NCI-H2196 treated with DMSO at 0.1 percent for 48 hours (cell line): ENCODE results near the gene GALNT17.
"Not testable (repeated sequence)": the region's sequence is repeated elsewhere in the genome, so short reads cannot be mapped to it uniquely, and the experiment has no call there.

Source experiments
- DNase-seq: peaks from one replicate; lab custom pipeline; 2025; ENCODE audit not compliant: unreplicated experiment; lab: John Stamatoyannopoulos, UW

Gene GALNT17

GRCh38 chr7:71157757-71158156 is 25.8 kb downstream of the GALNT17 start:
- no peak for DNase-seq

- DNase-seq: no peak
Measured at GRCh38 chr7:71165708-71166107, 33.8 kb downstream of the GALNT17 start.

GRCh38 chr7:71171476-71171875 is 39.5 kb downstream of the GALNT17 start:
- DNase-seq: no peak

GRCh38 chr7:71173955-71174354 is 42.0 kb downstream of the GALNT17 start:
- no peak for DNase-seq

GRCh38 chr7:71182438-71182935 is 50.5 kb downstream of the GALNT17 start:
- DNase-seq: no peak

- no peak for DNase-seq
Measured at GRCh38 chr7:71184136-71184535, 52.2 kb downstream of the GALNT17 start.

GRCh38 chr7:71184609-71185008 is 52.7 kb downstream of the GALNT17 start:
- DNase-seq: no peak

- DNase-seq: no peak
Measured at GRCh38 chr7:71186535-71187057, 54.7 kb downstream of the GALNT17 start.

- DNase-seq: no peak
Measured at GRCh38 chr7:71191771-71192170, 59.8 kb downstream of the GALNT17 start.

- no peak for DNase-seq
Measured at GRCh38 chr7:71193099-71193810, 61.3 kb downstream of the GALNT17 start.

GRCh38 chr7:71198391-71198790 is 66.4 kb downstream of the GALNT17 start:
- DNase-seq: no peak

- DNase-seq: no peak
Measured at GRCh38 chr7:71198887-71199286, 66.9 kb downstream of the GALNT17 start.

- DNase-seq: no peak
Measured at GRCh38 chr7:71206184-71206583, 74.2 kb downstream of the GALNT17 start.

GRCh38 chr7:71208881-71209280 is 76.9 kb downstream of the GALNT17 start:
- DNase-seq: no peak

GRCh38 chr7:71209484-71209883 is 77.5 kb downstream of the GALNT17 start:
- not testable (repeated sequence) for DNase-seq

- no peak for DNase-seq
Measured at GRCh38 chr7:71210220-71210619, 78.3 kb downstream of the GALNT17 start.

- DNase-seq: not testable (repeated sequence)
Measured at GRCh38 chr7:71212433-71212832, 80.5 kb downstream of the GALNT17 start.

- no peak for DNase-seq
Measured at GRCh38 chr7:71216211-71216610, 84.3 kb downstream of the GALNT17 start.

GRCh38 chr7:71220210-71220695 is 88.3 kb downstream of the GALNT17 start:
- no peak for DNase-seq

GRCh38 chr7:71221049-71221448 is 89.1 kb downstream of the GALNT17 start:
- no peak for DNase-seq

- no peak for DNase-seq
Measured at GRCh38 chr7:71221549-71221948, 89.6 kb downstream of the GALNT17 start.

- no peak for DNase-seq
Measured at GRCh38 chr7:71227126-71227525, 95.2 kb downstream of the GALNT17 start.

- no peak for DNase-seq
Measured at GRCh38 chr7:71229148-71229547, 97.2 kb downstream of the GALNT17 start.
